Activated CD4-positive, alpha-beta T cell treated with anti-CD3 and anti-CD28 coated beads for 24 hours (primary cell): Measurements from ENCODE around the gene LRP11.
"Not testable (repeated sequence)": the region's sequence is repeated elsewhere in the genome, so short reads cannot be mapped to it uniquely, and the experiment has no call there.

ENCODE experiments used
- DNase-seq, 2 donors: peaks; one replicate each; pipeline ENCODE4 v3.0.0-alpha.2; 2020; ENCODE audit warnings: low read depth in 2 of 2

The LRP11 gene

DNA sequence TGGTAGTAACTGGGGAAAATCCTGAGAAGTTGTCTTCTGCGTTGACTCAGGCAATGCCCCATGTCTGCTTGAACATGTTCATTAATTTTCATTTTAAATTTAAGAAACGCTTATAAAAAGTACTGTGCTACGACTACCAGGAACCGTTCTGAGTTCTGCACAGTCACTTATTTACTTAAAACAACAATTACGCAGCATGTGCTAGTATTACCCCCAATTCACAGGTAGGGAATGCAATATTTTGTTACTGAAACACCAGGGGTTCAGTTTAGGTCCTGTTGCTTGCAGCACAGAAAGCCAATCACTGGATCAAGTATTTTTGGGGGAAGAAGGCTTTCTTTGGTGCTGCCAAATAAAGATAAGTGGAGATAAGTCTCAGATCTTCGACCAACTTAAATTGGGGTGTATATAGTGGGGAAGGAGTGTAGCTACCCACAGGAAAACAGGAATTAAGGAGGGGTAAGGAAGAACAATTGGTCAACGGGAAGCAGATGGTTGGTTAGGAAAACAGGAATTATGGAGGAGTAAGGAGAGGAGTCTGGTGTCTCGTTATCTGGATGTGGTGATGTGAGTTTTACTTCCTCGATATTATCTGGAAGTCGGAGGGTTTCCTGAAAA is 5.2 kb upstream of the LRP11 start:
- no peak for DNase-seq

DNA sequence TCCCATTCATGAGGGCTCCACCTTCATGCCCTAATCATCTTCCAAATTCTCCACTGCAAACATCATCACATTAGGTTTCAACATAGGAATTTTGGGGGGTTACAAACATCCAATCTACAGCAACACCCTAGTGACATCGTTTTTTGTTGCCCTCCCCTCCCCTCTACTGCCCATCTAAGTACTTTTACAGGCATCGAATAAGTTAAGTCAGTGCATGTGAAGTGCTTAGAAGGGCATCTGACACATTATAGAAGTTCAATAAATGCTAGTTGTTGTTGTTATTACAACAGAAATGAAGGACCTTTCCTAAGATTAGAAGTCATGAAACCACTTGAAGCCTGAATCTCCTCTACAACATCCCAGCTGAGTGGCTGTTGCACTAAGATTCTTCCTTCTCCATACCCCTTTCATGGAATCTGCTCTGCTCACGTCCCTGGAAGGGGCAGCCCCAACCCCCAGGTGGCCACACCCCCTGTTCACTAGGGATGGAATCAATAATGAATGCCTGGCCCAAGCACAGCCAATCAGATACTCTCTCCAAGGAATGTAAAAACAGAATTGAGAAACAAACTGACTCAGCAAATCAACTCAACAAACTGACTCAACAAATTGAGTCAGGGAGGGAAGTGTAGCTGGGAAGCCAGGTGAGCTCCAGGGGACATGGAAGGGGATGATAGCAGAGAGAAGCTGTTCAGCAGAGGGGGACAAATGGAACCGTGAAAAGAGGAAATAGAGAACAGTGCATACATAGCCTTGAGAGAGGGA is 3.9 kb upstream of the LRP11 start:
- DNase-seq: no peak

DNA sequence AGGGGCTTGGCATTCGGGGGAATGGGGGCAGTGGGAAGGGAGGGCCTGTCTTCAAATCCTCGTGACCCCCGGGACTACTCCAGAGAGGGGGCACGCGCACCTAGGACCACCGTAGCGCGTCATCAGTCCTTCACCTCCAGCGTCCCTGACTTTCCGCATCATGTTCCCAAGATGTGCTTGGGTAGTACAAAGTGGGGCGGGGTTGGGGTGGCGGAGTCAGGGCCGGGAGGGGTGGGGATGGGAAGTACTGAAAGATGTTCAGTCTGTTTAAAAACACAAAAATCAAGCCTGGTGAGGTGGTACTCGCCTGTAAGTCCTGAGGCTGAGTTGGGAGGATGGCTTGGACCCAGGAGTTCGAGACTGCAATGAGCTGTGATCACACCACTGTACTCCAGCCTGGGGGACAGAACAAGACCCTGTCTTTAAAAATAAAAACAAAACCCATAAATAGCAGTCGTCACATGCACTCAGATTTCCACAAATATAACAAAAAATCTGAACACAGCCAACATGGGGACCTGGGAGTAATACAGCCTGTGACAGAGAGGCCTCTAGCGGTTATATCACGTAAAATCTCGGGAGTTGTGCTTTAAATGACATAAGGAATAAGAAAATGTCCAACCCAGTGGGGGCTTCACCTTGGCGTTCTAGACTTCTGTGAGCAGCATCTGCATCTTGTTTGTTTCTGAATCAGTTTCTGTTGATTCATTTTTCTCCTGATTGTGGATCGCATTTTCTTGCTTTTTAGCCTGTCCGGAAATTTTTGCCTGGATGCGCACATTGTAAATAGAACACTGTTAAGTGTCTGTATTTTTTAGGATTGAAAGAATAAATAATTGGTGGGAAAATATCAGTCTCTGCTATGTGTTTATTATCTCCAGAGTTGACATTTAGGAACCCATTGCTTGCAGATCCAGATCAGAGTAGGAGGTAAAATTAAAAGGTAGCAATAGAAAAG is 698 bp upstream of the LRP11 start:
- DNase-seq: no peak

DNA sequence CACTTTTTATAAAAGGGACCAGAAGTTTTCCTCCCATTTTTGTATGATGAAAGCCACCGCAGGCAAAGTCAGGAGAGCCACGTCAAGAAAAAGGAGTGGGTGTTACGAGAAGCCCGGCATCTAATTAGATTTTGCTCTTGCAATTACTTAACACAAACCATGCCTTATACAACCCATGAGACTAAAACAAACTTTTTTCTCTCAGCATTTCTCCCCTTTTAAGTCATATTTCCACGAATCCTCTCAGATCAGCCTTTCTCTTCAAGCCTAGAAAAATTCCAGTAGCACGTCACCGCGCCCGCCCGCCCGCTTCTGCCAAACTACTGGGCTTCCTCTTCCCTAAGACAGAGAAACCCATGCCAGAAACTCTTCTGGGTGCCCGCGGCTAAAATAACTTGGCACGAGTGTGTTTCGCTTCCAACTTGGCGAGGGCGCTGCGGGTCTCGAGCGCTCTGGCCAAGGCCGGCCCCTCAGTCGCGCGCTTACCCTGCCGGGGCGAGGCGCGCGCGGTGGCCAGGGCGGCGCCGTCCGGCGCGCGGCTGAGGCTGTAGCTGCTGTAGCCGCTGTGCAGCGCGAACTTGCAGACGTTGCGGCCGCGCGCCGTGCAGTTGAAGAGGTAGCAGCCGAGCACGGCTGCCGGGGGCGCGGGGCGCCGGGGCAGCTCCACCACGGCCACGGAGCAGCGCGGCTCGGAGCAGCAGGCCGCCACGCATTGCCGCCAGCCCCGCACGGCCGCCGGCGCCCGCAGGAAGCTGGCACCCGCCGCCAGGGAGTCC is 1.0 kb downstream of the LRP11 start:
- DNase-seq: peak in 1 of 2 donors; percentile 30

DNA sequence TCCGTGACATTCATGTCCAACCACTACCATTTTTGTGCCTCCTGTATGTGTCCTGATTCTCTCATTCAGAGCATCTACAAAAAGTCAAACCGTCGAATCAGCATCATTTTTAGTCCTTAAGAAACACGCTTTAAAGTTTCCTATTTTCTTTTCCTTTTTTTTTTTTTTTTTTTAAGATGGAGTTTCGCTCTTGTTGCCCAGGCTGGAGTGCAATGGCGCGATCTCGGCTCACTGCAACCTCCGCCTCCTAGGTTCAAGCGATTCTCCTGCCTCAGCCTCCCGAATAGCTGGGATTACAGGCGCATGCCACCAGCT is 1.8 kb downstream of the LRP11 start:
- DNase-seq: not testable (repeated sequence)

DNA sequence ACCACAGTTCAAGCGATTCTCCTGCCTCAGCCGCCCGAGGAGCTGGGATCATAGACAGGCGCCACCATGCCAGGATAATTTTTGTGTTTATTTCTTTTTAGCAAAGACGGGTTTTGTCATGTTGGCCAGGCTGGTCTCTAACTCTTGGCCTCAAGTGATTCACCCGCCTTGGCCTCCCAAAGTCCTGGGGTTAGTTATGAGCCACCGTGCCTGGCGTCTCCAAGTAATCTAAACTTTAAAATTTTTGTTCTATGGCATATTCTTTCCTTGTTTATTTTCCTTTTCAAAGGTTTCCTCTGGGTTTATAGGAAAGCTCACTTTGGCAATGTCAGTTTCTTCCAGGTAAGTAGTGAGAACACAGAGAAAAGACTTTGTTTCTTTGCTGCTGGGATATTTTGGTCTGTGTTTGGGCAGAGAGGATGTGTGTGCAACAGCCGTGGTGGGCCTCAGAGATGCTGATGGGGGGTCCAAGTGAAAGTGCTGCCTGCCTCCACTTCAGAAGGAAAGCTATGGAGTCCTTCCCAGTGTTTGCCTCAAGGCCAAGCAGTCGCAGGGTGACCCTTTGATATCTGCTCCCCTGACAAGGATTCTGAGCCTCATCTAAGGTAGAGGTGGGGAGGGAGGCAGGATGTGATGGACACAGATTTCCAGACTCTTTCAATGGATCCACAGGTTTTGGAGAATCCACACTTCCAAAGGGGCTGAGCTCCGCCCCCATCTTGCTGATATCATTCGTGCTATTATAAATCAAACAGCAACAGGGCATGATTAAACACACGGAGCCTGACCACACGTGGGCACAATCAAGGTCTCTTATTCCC is 2.3 kb downstream of the LRP11 start:
- DNase-seq: no peak

DNA sequence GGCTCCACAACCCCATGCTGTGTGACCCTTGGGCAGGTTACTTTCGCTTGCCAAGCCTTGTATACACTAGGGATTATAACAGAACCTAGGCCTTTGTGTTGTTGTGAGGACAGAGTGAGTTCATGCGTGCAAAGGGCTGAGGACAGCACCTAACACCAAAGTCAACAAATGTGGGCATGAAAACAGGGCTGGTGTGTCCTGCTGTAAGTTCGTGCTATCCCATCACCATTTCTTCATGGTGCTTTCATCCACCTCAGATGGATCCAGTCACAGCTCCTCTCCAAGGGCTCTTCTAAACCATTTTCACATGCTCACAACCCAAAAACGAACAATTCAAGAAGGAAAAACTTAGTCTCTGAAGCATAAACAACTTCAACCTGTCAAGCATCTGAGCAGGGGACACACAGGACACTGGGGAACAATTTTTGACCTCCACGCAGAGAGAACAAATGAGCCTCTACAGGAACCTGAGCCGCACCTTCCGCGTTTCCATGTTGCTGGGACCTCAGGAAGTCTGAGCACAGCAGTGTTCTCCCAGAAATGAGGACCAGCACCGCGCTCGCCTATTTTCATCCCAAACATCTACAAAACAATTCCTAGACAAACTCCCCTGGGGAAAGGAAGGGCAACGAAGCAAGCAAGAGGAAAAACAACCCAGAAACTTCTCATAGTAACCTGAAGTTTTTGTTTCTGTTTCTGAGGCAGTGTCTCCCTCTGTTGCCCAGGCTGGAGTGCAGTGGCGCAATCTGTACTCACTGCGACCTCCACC is 3.1 kb downstream of the LRP11 start:
- no peak for DNase-seq

DNA sequence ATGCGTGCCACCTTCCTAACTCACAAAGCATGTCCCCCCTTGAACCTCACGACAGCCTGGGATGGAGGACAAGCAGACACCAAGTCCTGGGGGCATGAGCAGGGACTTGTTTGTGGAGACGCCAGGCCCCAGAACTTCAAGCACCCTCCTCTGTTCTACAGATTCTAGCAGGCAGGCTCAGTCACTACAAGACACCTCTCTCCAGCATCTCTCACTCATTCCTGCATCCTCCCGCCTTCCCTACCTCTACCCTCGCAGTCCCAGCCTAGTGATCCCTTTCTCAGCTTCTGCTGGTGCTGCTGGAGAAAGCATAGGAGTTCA is 3.7 kb downstream of the LRP11 start:
- no peak for DNase-seq

DNA sequence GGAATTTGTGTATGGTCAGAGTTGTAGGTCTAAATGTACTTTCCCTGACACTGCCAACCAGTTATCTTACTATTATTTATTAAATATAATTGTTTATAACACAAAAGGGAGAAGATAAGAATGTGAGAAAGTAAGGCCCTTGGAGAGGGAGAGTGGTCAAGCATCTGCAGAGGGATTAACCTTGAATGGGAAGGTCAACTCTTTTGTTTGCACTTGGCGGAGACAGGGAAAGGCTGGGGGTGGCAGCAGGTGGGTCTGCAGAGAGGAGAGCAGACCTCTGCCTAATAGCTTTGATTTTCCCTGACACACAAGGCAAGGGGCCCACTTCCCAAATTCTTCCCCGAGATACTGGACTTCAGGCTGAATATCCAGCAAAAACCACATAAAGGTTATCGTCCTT is 4.2 kb downstream of the LRP11 start:
- DNase-seq: no peak

DNA sequence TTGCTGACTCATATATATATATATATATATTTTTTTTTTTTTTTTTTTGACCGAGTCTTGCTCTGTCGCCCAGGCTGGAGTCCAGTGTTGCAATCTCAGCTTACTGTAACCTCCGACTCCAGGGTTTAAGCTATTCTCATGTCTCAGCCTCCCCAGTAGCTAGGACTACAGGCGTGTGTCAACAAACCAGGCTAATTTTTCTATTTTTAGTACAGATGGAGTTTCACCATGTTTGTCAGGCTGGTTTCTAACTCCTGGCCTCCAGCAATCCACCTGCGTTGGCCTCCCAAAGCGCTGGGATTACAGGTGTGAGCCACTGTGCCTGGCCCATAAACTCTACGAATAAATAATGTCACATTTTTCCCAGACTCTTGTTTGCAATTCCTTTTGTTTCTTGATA is 4.8 kb downstream of the LRP11 start:
- no peak for DNase-seq

DNA sequence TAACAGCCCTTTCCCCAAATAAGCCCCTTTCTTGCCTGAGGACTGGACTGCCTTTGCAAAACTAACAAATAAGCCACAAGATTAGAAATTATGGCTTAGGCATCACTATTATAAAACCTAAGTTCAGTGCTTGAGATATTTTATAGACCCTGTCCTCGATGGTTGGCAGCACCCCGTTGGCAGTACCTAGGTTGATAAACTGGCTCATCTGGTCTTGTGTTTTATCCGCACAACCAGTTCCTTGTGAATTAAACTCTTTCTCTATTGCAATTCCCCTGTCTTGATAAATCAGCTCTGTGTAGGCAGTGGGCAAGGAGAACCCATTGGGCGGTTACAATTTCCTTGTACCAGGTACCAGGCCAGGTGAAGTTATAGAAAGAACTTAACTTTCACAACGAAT is 6.6 kb downstream of the LRP11 start:
- DNase-seq: no peak

DNA sequence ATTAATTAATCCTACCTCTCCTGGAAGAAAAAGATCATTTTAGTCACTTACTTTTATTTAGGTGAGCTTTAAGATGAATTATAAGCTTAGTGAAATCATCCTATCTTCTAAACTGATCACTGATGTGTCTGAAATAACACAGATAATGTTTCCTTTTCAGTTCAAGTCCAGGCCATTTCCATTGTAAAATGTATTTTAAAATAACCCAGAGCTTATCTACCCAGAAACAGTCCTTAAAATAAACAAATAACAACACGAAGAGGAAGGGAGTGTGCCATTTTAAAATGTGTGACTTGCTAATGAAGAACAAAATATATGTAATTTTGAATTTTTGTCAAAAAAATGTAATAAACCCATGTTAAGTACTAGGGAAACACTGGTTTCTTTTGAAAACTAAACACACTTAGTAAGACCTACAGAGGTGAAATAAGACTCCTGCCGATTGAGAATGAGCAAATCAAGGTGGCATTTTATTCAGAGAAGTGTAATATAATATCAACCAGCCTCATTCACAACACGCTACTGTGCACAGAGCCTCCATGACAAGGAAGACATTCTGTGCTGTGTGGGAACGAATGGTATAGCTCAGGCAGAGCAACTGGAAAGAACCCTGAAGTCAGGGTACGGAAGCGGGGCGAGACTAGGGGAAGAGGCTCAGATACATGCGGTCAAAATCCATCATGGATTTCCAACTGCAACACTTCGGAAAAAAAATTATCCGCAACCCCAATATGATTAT is 7.7 kb downstream of the LRP11 start:
- DNase-seq: no peak

DNA sequence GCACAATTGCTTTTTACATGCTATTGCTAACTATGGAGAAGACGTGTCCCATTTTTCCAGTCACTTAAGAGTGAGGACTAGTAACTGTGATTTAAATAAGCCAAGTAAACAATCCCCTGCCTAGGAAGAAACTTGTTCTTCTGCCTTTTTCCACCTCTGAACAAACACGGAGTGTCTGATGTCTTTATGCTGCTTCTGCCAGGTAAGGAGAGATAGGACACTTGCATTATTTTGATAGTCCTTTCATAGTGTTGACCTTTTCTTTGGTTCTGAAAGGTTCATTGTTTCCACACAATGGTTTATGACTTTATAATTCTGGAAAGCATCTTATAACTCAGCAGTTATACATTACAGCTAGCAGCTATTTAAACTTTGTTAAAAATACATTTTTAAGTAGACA is 8.4 kb downstream of the LRP11 start:
- no peak for DNase-seq

DNA sequence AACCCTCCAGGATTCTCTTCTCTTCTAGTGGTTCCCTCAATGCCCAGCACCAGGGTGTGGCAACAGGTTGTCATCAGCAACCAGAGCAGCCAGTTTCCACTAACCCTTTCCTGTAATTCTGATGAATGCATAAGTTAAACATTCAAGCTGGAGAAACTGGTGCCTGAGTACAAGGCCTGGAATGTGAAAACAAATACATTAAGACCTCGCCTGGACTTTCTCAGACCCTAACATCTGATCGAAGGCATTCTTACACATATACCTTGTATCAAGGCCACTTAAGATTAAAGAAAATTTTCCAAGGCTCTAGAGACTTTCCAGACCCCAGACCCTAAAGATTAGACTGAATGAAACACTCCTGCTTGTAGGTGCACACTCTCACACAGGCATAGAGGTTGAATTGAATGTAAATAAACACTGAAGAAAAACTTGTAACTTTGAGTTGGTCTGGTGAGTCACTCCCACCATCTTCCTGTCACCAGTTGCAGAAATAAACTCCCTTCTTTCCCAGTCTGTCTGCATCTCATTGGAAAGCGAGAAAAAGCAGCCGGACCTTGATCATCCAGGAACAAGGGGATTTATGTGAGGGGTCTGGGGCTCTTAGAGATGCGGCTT is 9.0 kb downstream of the LRP11 start:
- DNase-seq: no peak

DNA sequence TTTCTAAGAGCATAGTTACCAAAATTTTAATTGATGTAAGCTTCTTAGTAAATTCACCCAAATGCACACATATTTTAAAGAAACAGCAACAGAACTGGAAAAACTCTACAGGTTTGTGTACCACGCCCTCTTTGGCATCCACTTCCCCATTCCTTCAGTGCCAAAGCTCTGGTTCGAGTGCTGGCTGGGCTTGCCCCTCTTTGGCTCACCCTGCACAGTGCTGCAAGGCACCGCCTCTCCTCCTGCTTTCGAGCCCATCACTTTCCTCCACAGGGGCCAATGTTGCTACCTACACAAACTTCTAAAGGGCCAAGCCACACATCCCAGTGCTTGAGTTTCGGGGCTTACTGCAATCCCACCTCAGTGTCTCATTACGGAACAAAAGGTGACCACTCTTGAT is 9.6 kb downstream of the LRP11 start:
- no peak for DNase-seq

DNA sequence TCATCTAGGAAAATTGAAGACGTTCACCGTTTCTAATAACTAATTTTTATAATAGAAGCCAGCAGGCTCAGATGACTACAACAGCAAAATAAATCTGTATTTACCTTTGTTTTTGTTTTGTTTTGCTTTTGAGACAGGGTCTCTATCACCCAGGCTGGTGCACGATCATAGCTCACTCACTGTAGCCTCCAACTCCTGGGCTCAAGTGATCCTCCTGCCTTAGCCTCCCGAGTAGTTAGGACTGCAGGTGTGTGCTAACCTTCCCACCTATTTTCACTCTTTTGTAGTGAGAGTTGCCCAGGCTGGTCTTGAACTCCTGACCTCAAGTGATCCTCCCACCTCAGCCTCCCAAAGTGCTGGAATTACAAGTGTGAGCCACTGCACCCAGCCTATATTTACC is 10.1 kb downstream of the LRP11 start:
- not testable (repeated sequence) for DNase-seq

DNA sequence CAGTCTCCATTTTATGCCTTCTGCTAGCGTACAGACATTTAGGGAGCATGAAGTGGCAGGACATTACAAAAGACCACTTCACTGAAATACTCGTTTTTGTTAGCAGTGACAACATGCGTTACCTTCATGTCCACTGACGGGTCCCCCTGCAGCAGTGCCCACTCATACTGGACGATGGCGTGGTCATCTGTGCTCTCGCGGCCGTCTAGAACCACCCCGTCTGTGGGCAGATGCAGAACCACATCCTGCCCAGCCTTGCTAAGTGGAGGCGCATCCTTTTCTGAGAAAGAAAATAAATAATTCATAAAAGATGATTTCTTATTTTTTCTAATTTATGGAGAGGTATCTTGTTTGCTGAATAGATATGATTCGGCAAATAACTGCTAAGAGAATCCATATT is 11.3 kb downstream of the LRP11 start:
- no peak for DNase-seq

DNA sequence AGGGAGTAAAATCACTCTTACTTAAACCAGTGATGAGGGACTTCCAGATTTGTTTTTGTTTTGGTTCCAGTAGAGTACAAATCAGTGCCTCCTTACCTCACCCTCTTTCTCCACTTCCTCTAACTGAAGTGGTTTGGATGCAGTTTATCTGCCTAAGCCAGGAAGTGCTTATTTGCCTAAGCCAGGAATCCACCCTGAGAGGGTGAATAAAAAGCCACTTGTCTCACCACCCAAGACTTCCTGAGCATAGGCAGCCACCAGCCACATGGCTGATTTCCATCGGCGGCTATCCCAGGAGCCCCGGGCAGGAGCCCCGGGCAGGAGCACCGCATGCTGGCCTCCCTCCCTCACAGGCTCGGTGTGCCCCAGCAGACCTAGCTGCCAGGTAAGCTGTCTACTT is 12.0 kb downstream of the LRP11 start:
- no peak for DNase-seq

DNA sequence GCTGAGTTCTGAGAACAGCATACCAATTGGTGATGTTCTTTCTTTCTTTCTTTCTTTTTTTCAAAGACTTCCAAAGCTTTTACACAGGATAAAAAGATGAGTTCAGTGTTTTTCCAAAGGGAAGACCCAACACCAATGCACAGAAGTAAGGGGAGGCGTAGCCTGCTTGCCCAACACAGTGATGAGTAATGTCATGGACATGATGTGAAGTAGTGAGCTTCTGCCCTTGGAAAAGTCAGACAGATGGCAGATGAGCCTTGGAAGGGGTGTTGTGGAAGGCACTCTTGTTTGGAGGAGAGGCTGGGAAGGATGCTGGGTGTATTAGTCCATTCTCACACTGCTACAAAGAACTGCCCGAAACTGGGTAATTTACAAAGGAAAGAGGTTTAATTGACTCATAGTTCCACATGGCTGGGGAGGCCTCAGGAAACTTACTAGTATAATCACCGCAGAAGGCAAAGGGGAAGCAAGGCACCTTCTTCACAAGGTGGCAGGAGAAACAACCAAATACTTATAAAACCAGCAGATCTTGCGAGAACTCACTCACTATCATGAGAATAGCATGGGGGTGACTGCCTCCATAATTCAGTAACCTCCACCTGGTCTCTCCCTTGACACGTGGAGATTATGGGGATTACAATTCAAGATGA is 12.6 kb downstream of the LRP11 start:
- DNase-seq: no peak
